Right atrium auricular region (tissue), 2 donors: Measurements from ENCODE around the gene ARHGAP32. TPM values are rescaled to one million over a fixed set of nuclear protein-coding genes. Genes with fewer than 3 reads are reported as not detected.

Source experiments
- DNase-seq: peaks from one replicate; pipeline ENCODE4 v3.0.0-alpha.2; 2019; ENCODE audit warnings: low spot score
- H3K27ac ChIP-seq, 2 donors: fragments of 200-600 bp; sonication (generic); 1 replicate in 1 of 2; 2 replicates in 1 of 2; pipeline ENCODE4 v1.5.1; 2016 to 2019
- H3K27me3 ChIP-seq, 2 donors: fragments of 200-600 bp; sonication (generic); one replicate each; pipeline versions ENCODE4 v1.5.1 to v1.6.0; 2017 to 2019
- H3K36me3 ChIP-seq: fragments of 200-600 bp; sonication (generic); one replicate; pipeline ENCODE4 v1.5.1; 2016
- H3K4me1 ChIP-seq, 2 donors: fragments of 200-600 bp; sonication (generic); one replicate each; pipeline versions ENCODE4 v1.5.1 to v1.6.0; 2017 to 2019
- H3K4me3 ChIP-seq, 2 donors: fragments of 200-600 bp; sonication (generic); 1 replicate in 1 of 2; 2 replicates in 1 of 2; pipeline ENCODE4 v1.5.1; 2017 to 2019; ENCODE audit warnings: mild to moderate bottlenecking in 1 of 2, moderate library complexity in 1 of 2
- H3K9me3 ChIP-seq, 2 donors: fragments of 200-600 bp; sonication (generic); one replicate each; pipeline ENCODE4 v1.5.1; 2019
- total RNA-seq, 2 donors: library from RNA; depleted of rRNA; stranded (reverse); fragments of >200 nt; gene quantifications; one replicate each; pipeline ENCODE4 v1.1.0, GENCODE V29; 2016
- TF ChIP-seq, protein P1 (sequence below), 2 donors: fragments of 200-600 bp; sonication (generic); IDR thresholded peaks; one replicate each; pipeline ENCODE4 v1.5.1; 2019; ENCODE audit warnings: antibody characterized with exemption in 2 of 2

Gene ARHGAP32
- total RNA-seq, 2 donors from 2014 or later: 5.2 to 10.5 TPM

DNA sequence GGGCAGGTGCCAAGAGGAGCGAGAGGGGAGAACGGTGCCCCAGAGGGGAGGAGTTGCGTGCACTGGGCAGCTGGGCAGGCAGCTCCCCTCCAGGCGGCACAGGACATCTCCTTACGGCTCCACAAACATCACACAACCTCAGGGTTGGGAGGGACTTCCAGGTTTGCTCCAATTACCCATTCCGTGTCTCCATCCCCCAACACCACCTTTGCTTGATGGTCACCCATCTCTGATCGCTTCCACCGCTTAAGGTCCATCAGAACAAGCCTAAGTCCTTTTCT, 235.0 kb downstream of the ARHGAP32 start:
- Histone ChIP-seq H3K27ac (no peak overlapping the region), H3K27me3 (no peaks in the 10 kb centered on the region), H3K4me1 (no peaks in the 10 kb centered on the region), H3K36me3 (no peaks in the 10 kb centered on the region), H3K9me3 (no peaks in the 10 kb centered on the region), H3K4me3 (no peak overlapping the region)
- no peak for DNase-seq
- TF ChIP-seq, protein P1, sequence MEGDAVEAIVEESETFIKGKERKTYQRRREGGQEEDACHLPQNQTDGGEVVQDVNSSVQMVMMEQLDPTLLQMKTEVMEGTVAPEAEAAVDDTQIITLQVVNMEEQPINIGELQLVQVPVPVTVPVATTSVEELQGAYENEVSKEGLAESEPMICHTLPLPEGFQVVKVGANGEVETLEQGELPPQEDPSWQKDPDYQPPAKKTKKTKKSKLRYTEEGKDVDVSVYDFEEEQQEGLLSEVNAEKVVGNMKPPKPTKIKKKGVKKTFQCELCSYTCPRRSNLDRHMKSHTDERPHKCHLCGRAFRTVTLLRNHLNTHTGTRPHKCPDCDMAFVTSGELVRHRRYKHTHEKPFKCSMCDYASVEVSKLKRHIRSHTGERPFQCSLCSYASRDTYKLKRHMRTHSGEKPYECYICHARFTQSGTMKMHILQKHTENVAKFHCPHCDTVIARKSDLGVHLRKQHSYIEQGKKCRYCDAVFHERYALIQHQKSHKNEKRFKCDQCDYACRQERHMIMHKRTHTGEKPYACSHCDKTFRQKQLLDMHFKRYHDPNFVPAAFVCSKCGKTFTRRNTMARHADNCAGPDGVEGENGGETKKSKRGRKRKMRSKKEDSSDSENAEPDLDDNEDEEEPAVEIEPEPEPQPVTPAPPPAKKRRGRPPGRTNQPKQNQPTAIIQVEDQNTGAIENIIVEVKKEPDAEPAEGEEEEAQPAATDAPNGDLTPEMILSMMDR (IDR thresholded peaks at IDR 0.05): no peak

DNA sequence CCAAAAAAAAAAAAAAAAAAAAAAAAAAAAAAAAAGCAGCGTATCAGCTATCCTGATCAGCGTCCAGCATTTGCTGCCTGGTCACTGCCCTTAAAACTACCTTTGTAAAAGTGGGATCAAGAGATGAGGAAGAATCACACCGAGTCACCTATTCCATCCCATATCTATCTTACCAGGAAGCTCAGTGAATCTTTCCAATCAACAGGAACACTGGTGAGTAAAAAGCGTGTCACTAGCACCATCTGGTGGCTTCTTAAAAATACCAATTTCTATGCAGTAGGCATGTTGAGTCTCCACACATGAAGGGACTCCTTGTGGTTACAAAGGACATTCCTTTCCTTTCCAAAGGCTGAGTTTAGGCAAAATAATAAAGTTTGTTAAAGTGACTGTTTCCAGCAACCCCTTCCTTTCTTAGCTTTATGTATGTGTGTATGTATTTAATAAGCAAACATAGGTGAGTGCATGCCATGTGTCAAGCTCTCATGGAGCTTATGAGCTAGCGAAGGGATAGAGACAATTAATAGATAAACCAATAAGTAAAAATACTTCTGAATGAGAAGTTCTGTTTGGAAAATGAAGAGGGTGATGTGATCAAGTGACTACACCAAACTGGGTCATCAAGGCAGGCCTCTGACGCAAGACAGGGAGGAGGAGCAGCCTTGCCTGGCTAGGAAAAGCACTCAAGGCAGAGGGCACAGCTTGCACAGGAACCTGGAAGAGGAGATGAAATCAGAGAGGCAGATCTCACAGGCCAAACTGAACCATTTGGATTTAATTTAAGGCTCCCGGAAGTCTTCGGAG, 235.5 kb downstream of the ARHGAP32 start:
- no peak overlapping the region for H3K27ac ChIP-seq
- TF ChIP-seq, protein P1 (IDR thresholded peaks at IDR 0.05): peak; percentile 36 to 78
- no peaks in the 10 kb centered on the region for H3K4me1 ChIP-seq
- H3K9me3 ChIP-seq: no peaks in the 10 kb centered on the region
- no peaks in the 10 kb centered on the region for H3K27me3 ChIP-seq
- H3K4me3 ChIP-seq: no peak overlapping the region
- no peaks in the 10 kb centered on the region for H3K36me3 ChIP-seq
- DNase-seq: no peak

DNA sequence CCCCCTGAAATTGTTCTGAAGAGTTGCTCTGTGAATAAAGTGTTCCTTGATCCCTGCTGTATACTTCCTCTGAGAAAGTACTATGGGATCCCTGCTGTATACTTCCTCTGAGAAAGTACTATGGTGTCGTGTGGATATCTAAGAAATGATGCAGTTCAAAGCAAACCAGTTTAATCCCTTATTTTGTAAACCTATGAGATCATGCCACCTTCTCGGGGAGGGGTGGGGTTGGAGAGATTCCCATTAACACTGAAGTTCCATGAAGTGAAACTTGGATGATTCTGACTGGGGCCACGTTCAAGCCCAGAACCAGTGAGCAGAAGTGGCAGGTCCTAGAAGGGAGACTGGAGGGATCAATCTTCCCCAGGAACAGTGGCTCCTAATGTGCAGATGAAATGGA, 236.5 kb downstream of the ARHGAP32 start:
- Histone ChIP-seq H3K9me3 (no peaks in the 10 kb centered on the region), H3K4me1 (no peaks in the 10 kb centered on the region), H3K27ac (no peak overlapping the region), H3K36me3 (no peaks in the 10 kb centered on the region), H3K4me3 (no peak overlapping the region), H3K27me3 (no peaks in the 10 kb centered on the region)
- TF ChIP-seq, protein P1 (IDR thresholded peaks at IDR 0.05): no peak
- peak; percentile 47 for DNase-seq

DNA sequence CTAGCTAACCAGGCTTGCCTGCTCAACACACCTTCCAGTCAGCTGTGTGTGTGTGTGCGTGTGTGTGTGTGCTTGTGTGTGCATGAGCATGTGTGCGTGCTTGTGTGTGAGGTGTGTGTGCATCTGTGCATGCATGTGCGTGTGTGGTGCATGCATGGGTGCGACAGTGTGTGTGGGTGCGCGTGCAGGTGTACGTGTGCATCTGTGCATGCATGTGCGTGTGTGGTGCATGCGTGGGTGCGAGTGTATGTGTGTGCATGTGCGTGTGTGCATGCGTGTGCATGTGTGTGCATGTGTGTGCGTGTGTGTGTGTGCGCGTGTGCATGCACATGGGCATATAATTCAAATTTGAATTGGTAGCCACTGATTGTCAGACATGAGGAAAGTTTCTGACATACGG, 239.0 kb downstream of the ARHGAP32 start:
- TF ChIP-seq, protein P1 (IDR thresholded peaks at IDR 0.05): no peak
- Histone ChIP-seq H3K4me1 (no peaks in the 10 kb centered on the region), H3K27ac (no peak overlapping the region), H3K36me3 (no peaks in the 10 kb centered on the region), H3K9me3 (no peaks in the 10 kb centered on the region), H3K4me3 (no peak overlapping the region), H3K27me3 (no peaks in the 10 kb centered on the region)
- no peak for DNase-seq

DNA sequence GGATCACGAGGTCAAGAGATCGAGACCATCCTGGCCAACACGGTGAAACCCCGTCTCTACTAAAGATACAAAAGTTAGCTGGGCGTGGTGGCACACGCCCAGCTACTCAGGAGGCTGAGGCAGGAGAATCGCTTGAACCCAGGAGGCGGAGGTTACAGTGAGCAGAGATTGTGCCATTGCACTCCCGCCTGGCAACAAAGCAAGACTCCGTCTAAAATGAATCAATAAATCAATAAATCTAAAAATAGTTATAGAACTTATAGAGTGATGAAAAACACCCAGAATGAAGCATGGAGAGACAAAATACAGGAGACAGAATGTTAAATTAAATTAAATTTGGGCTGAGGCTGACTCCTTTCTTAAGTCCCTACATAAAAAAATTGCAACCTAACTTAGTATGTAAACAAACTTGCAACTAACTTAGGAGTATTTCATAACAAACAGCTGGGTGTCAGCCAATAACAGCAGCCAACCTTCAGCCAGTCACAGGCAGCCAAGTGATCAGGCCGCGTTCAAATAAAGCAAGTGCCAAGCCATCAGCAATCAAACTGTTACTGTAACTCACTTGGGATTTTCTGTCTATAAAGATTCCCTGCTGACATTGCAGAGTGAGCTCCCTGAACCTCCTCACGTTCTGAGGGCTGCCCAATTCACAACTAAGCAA, 242.2 kb downstream of the ARHGAP32 start:
- Histone ChIP-seq H3K4me1 (no peaks in the 10 kb centered on the region), H3K9me3 (no peaks in the 10 kb centered on the region), H3K27me3 (no peaks in the 10 kb centered on the region), H3K4me3 (no peak overlapping the region), H3K36me3 (no peaks in the 10 kb centered on the region), H3K27ac (no peak overlapping the region)
- TF ChIP-seq, protein P1 (IDR thresholded peaks at IDR 0.05): no peak
- no peak for DNase-seq
